Stimulated activated CD8-positive, alpha-beta memory T cell treated with anti-CD3 and anti-CD28 coated beads, Interleukin-7, amount 100 ng/mL, for 1 hour (primary cell): ENCODE data around the gene TARBP1.

Source experiments
- DNase-seq, 2 donors: peaks; one replicate each; pipeline ENCODE4 v3.0.0-alpha.2; 2020; ENCODE audit warnings: low read depth in 2 of 2

The TARBP1 gene

GRCh38 chr1:234345237-234345636 is 133.7 kb downstream of the TARBP1 start:
- no peak for DNase-seq

GRCh38 chr1:234342774-234343173 is 136.2 kb downstream of the TARBP1 start:
- DNase-seq = no peak
